Astrocyte of the cerebellum (primary cell): Measurements from ENCODE around the gene HNRNPA3.
"Not testable (repeated sequence)": the region's sequence is repeated elsewhere in the genome, so short reads cannot be mapped to it uniquely, and the experiment has no call there.

ENCODE experiments used
- DNase-seq: peaks from one replicate; pipeline ENCODE4 v3.0.0-alpha.2; 2011; ENCODE audit warnings: low read depth
- H3K4me3 ChIP-seq: 2 replicates; pipeline ENCODE4 v1.5.1; 2011; ENCODE audit warnings: mild to moderate bottlenecking, low read depth, low read length, moderate library complexity
- CTCF ChIP-seq: IDR thresholded peaks from 2 replicates; pipeline ENCODE4 v1.5.1; 2012; ENCODE audit warnings: low read length, low read depth, moderate library complexity, mild to moderate bottlenecking; ENCODE audit errors: missing control alignments
- in situ Hi-C: cut with HindIII; loops from 2 replicates; pipeline ENCODE4 v1.10.0; 2017; ENCODE audit warnings: low sequenced_read_pairs

HNRNPA3 gene

GRCh38 chr2:177242121-177242987 is 29.8 kb downstream of the HNRNPA3 start:
- no peak overlapping the region for H3K4me3 ChIP-seq
- TF ChIP-seq CTCF: no peak
- DNase-seq: peak; percentile 88
- in situ Hi-C loops: no loop called here

- H3K4me3 ChIP-seq: no peak overlapping the region
- TF ChIP-seq CTCF: no peak
- in situ Hi-C loops: no loop called here
- DNase-seq: no peak
These were observed 30.5 kb downstream of the HNRNPA3 start for GRCh38 chr2:177243073-177243472.

GRCh38 chr2:177243476-177243875 is 30.9 kb downstream of the HNRNPA3 start:
- in situ Hi-C loops: no loop called here
- DNase-seq: no peak
- no peak for TF ChIP-seq CTCF
- H3K4me3 ChIP-seq: no peak overlapping the region

GRCh38 chr2:177244244-177244771 is 31.7 kb downstream of the HNRNPA3 start:
- in situ Hi-C loops: no loop called here
- no peak for TF ChIP-seq CTCF
- no peak overlapping the region for H3K4me3 ChIP-seq
- no peak for DNase-seq

- DNase-seq: peak; percentile 49
- no peak for TF ChIP-seq CTCF
- H3K4me3 ChIP-seq: no peak overlapping the region
- in situ Hi-C loops: no loop called here
These were observed 32.4 kb downstream of the HNRNPA3 start for GRCh38 chr2:177245010-177245422.

GRCh38 chr2:177246000-177246399 is 33.4 kb downstream of the HNRNPA3 start:
- no peak for DNase-seq
- no peak for TF ChIP-seq CTCF
- in situ Hi-C loops: no loop called here
- H3K4me3 ChIP-seq: no peak overlapping the region

GRCh38 chr2:177246523-177247030 is 34.0 kb downstream of the HNRNPA3 start:
- in situ Hi-C loops, DNase-seq, H3K4me3 ChIP-seq: not testable (repeated sequence)
